NCI-H1092 treated with DMSO at 0.1 percent for 48 hours (cell line): Measurements from ENCODE around the gene PDF.

ENCODE experiments used
- DNase-seq: peaks from one replicate; lab custom pipeline; 2025; lab: John Stamatoyannopoulos, UW

PDF gene

DNA sequence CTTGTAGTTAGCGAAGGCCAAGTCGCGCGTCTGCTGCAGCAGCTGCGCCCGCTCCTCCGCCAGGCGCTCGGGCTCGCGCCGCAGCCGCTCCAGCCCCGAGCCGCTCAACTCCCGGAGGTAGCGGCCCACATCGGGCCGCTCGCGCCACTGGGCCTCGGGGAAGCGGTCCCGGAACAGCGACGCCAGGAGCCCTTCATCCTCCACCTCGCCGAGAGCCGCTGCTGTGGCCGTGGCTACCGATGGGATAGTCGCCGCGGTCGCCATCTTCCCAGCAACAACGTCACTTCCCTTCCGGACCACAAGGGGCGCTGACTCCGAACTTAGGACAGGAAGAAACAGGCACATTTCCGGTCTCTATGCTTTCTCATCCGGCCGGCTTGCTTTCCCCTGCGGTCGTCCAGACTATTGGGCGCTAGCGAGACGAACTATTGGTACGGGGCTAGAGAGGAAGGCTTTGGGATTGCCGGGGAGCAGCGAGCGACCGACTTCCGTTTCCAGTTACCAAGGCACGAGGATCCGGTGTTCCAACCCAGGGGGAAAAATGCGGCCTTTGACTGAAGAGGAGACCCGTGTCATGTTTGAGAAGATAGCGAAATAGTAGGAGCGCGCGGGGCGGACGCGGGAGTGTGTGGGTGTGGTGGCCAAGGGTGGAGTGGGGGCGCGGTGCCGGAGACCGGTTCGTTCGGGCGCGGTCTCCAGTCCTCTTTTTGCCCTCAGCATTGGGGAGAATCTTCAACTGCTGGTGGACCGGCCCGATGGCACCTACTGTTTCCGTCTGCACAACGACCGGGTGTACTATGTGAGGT lies 9.1 kb upstream of the PDF start, which contains the start of the genes COG8 and NIP7:
TSS of gene COG8 (minus strand) at position 276 of the 806 bp plus-strand sequence. CDS start at position 264, 12 bp downstream.
TSS of gene NIP7 (plus strand) at position 484 of the 806 bp plus-strand sequence. CDS start at position 542, 58 bp downstream.
- DNase-seq = peak; percentile 99

DNA sequence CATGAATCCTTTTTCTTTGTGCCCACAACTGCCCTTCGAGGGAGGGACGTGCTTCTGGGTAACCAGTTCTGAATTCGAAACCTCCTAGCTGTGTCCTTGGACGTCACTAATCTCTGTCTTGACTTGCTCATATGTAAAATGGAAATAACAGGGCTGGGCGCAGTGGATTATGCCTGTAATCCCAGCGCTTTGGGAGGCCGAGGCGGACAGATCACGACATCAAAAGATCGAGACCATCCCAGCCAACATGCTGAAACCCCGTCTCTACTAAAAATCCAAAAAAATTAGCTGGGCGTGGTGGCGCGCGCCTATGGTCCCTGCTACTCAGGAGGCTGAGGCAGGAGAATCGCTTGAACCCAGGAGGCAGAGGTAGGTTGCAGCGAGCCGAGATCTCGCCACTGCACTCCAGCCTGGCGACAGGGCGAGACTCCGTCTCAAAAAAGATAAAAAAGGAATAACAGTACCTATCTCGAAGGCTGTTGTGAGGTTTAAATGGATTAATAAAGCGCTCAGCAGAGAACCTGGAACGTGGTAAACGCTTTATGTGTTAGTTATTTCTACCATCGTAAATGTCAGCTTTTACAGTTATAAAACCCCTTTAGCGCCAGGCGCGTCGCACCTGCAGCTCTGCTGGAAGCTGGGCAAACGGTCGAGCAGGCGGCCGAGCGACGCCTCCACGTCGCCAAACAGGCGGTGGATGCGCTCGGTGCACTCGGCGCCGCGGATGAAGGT lies 8.3 kb upstream of the PDF start:
- no peak for DNase-seq

DNA sequence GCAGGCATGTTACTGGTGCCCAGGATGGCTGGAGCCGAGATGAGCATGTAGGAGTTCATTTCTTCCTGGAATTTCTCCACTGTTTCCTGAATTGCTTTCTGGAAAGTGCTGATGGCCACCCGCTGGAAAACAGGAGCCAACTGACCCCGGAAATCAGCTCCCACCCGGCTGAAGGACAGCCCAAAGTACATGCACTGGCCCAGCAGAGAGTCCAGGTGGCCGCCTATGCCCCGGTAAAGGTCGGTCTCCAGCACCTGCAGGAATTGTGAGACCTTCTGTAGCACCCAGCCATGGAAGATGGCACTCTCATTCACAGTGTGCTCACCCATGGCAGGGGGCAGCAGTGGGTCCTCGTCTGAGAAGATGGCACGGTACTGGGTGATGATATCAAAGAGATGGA lies 4.3 kb upstream of the PDF start:
- no peak for DNase-seq

DNA sequence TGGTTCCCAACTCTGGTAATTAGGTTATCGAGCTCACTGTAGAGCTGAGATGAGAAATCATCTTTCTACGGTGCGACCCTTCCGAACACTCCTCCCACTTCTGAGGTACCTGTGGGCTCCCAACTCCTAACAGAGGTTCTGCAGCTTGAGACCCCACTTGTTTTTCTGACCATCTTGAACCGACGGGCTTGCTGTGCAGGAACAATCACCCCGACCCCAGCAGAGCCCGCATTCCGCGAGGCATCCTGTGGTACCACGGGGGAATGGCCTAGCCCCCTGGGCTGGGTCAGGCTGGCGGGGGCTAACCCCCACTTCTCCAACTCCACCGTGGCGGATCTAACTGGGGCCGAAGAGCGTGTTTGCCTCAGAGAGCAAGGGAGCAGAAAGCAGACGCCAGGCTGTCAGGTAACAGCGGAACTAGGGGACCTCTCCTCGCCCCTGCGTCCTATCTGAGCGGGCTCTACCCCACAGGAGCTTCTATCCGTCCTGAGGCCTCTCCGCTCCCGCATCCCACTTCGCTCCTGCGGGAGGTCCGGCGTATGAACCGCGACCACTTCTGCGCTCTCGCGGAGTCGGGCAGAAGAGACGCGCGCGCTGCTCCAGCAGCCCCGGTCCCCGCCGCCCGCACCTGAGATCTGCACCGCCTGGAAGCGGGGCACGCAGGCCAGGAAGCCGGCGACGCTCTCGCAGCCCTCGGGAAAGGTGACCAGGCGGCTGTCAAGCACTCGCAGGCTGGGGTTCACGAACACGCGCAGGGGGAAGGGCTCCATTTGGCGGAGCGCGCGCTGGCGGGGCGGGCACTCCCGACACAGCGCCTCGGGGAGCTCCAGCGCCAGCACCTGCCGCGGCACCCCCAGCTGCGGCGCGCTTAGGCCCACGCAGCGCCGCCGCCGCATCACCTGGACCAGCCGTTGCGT lies 761 bp downstream of the PDF start:
- DNase-seq = no peak

DNA sequence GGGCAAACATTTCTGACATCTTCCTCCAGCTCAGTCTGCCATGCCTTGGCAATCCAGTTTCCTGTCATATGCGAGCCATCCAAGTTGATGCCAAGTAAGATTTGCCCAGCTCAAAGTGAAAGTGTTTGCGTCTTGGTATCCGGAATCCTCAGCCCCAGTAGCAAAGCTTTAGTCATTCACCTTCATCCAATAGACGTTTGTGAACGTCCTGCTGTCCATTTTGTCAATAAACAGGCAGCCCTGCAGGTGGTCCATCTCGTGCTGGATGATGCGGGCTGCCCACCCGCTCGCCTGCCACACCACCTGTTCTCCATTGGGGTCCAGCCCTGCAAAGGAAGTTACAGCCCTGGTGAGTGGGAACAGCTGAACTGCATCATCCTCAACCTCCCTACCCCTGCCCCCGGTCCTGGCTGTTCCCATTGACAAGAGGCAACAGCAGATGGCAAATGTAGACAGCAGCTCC lies 1.5 kb downstream of the PDF start:
- no peak for DNase-seq

DNA sequence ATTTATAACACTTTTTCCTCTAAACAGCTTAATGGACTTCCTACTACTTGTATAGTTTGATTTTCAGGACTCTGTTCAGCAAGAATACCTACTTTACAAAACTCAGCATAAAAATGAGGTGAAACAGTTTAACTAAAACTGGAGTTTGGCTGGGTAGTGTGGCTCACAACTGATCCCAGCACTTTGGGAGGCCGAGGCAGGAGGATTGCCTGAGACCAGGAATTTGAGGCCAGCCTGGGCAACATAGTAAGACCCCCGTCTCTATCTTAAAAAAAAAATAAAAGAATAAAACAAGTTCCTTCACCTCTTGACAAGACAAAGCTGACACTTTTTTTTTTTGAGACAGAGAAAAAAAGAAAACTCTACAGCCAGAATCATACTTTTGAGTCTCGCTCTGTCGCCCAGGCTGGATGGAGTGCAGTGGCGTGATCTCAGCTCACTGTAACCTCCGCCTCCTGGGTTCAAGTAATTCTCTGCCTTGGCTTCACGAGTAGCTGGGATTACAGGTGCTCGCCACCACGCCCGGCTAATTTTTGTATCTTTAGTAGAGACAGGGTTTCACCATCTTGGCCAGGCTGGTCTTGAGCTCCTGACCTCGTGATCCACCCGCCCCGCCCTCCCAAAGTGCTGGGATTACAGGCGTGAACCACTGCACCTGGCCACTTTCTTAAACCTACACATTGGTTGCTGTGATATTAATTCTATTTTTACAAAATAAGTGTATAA lies 2.6 kb downstream of the PDF start:
- no peak for DNase-seq

DNA sequence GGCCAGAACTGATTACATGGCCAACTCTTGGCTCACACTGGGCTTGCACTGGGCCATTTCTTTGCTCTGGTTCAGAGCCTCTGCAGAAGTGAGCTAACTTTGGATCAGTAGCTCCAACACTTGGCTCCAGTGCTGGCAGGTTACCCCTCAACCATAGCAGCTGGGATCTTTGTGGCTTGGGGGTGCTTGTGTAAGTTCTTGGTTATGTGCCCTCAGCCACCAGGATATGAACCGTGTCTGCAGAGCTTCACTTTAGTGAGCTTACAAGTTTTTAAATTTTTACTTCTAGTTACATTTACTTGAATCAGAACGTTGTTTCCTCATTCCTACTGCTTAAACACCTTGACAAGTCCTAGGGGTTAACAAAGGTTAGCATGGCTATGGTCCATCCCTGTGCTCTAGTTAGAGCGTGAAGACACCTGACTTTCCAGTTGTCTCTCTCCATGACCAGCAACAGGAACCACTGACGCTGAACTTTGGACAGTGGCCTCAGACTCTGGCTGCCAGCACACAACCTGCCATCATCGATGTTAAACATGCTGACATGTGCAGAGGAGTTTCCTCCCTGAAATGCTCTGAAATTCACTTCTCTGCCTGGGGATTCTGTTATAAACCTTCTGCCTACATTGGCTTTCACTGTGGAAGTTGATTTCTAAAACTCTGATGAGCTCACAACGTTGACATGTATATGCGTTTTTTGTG lies 4.1 kb downstream of the PDF start:
- no peak for DNase-seq

DNA sequence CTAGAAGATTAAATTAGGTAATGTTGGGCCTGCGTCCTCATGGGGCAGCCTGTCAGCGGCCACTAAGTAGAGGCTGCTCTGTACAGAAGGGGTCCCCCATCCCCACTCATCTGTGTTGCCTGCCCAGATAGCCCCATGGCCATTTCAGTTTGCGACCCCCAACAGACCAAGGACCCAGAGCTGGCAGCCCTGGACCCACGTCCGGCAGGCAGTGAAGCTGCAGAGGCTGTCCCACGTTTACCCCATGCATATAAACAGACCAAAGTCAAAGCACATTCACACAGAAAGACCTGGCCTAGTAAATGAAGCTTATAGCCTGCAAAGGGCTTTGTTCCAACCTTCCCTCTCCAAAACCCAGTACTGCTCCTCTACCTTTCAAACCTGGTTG lies 4.6 kb downstream of the PDF start:
- no peak for DNase-seq

DNA sequence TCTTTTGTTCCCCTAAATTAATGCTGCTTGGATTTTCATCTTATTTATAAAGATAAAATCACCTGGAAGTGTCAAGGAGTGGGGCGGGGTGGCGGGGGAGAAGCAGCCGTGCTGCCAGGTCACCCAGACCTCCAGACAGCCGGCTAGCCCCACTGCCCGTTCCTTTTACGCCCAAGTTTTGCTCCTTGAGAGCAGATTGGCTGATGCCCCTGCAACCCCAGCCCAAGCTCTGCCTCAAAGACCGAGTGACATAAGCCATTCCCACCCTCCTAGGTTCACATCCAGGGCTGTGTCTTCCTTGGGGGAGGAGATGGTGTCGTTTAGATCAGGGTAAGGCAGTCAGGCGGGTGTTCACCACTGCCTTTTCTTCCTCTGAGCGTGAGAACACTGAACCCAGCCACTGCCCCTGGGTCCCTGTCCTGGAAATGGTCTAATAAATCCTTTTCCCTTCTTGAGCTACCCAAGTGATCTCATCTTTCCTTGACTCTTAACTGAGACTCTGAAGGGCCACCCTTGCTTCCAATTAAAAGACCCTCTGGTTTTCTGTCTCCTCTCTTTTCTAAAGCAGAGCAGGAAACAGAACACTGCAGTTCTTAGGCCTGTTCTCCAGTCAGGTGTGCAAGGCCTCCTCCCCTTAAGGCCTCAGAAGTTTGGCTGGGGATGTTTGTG lies 5.7 kb downstream of the PDF start:
- DNase-seq = no peak

DNA sequence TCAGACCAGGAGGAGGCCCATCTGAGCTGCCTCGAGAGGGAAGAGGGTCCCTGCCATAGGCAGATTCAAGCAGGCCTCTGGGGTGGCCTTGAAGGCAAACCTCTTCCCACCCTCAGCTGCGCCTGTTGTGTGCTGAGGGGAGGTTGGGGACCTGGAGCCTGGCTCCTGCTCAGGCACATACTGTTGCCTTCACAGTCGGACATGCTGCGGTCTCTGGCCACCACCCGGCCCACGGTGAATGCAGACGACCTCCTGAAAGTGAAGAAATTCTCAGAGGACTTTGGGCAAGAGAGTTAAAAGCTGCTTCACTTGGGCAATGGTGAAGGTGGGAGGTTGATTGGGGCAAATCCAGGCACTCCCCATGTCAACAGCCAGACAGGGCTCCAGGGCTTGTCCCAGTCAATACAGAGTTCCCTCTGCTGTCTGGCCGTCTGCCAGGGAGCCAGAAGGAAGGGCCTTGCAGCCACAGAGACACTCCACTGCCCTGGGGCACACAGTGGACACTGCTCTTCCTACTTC lies 6.3 kb downstream of the PDF start:
- DNase-seq = no peak

DNA sequence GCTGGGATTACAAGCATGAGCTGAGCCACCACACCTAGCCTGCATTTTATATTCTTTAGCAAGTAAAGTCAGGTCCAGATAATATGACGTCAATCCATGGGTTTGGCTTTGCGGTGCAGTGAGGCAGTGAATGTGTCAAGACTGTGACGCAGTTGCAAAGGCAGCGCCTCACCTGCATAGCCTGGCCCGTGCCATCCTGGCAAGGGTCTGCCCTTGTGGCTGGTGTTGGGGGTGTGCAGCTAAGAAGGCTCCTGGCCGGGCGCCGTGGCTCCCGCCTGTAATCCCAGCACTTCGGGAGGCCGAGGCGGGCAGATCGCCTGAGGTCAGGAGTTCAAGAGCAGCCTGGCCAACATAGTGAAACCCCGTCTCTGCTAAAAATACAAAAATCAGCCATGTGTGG lies 7.0 kb downstream of the PDF start:
- no peak for DNase-seq

DNA sequence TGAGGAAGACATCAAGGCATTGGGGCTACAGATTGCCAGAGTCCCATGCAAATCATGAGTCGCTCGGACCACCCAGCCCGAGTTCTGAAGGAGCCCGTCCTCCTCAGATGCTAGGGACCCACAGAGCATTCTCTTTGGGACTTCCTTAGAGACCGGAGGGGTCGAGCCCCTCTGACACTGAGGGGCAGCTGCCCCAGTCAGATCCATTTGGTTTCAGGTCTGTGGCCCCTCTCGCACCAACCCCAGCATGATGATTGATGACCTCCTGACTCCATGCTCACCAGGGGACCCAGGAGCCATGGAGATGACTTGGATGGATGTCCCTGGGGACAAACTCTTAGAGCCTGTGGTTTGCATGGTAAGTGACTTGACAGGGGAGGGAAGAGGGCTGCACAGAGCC lies 8.0 kb downstream of the PDF start:
- DNase-seq = no peak

DNA sequence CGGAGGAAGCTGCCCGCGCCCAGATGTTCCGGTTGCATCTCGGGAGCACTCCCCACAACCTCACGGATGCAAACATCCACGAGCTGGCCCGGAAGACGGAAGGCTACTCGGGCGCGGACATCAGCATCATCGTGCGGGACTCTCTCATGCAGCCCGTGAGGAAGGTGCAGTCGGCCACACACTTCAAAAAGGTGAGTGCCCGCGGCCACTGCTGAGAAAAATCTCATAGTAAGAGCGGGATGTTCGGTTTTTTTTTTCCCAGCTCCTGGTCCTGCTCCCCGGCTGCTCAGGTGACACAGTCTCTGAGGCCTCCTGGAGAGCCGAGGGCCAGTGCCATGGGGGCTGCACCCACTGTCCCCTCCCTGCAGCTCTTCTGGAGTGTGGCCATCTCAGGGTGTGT lies 9.3 kb downstream of the PDF start:
- no peak for DNase-seq

DNA sequence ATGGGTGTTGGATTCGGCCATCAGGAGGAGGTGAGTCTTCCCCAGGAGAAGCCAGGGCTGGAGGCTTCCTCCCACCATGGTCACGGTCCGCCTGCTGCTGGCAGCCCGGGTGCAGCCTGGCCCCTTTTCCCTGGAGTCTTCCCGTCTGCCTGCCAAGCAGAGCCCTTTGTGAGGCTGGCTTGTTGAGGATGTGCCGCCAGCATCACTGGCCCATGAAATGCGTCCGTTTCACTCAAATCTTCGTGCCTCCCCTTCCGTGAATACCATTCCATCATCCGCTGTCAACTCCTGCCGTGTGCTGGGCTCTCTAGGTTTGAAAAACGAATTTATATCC lies 9.7 kb downstream of the PDF start:
- no peak for DNase-seq

DNA sequence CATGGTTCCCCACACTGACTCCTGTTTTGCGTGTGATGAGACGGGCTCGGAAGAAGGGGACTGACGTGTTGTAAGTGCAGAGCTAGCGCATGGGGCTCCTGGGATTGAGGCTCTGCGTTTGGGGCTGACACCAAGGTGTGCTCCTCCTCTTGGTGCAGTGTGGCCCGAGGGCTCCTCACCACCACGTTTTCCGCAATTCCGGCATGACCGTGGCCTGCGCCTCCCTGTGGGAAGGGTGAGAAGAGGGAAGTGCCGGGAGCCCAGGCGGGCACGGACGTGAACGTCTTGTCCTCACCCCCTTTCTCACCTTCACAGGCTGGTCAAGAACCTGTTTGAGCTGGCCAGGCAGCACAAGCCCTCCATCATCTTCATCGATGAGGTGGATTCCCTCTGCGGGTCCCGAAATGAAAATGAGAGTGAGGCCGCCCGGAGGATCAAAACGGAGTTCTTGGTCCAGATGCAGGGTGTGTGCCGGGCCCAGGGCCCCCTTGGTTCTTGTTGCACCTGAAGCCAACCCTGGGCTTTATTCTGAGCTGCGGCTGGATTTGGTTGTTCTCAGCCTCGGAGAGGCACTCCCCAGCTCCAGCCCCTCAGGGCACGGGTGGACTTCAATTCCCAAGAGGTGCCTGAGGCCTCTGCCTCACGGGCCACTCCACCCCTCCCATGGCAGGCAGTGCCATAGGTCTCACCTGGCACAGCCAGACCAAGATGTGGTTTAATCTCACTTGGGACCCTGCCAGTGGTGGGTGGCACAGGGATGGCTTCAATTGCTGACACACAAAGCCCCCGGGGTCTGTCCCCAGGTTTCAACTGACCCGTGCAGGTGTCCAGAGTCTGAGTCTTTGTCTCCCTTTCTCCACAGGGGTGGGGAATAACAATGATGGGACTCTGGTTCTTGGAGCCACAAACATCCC lies 10.3 kb downstream of the PDF start:
- DNase-seq = no peak

DNA sequence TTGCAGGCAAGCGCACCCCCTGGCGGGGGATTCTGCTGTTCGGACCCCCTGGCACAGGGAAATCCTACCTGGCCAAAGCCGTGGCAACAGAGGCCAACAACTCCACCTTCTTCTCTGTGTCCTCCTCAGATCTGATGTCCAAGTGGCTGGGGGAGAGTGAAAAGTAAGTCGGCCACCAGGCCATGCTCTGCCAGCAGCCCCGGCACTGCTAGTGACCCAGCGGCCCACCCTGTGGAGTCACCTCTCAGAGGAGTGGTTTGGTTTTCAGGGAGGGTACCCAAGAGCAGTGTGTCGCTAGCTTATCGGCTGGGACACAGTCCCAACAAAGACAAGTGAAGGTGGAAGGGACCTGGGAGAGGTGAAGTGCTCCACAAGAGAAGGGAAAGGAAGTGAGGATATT lies 11.0 kb downstream of the PDF start:
- no peak for DNase-seq

DNA sequence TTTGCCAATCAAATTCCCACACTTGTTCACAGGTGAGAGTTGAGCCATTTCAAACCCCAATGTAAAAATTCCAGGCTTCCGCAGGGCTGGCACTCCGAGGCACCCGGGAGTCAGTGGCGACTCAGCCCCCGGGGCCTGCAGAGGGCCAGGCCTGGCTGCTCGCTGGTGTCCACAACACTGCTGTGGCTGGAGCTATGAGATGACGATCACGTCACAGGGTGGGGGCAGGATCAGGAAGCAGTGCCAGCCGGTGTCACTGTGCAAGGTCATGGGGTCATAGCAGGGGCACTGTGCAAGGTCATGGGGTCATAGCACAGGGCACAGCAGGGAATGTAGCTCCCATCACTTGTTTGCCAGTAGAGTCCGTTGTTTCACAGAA lies 11.5 kb downstream of the PDF start:
- DNase-seq = no peak

DNA sequence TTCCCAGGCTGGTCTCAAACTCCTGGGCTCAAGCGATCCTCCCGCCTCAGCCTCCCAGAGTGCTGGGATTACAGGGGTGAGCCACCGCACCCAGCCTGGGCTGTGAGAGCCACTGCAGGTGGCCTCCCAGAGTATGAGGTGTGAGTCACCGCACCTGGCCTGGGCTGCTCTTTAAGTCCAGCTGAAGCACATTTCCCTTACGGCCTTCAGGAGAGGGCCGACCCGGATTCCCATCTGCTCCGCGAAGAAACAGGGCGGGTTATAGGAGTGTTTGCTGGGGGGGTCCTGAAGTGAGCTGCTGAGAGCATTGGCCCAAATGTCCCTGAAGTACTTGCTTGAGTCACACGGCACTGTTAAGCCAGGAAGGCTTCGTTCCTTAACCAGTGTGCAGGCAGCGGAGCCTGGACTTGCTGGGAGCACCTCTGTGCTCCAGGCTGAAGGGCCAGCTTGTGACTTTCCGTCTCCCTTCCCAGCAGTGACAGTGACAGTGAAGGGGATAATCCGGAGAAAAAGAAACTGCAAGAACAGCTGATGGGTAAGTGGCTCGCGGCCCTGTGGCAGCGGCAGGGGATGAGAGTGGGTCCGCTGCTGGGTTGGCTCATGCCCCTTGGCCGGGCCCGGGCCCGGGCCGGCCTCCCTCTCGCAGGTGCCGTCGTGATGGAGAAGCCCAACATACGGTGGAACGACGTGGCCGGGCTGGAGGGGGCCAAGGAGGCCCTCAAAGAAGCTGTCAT lies 12.0 kb downstream of the PDF start:
- no peak for DNase-seq
